Activated T-helper 2 cell treated with anti-CD3 and anti-CD28 coated beads, Interferon-gamma antibody, Interleukin-2, Interleukin-4, amounts not matched to agents 10 μg/mL and 5 μg/mL and 100 μg/mL, durations not matched to agents 14 hours and 24 hours and 36 hours (primary cell): ENCODE data around the gene SHC2. TPM values are rescaled to one million over a fixed set of nuclear protein-coding genes. Genes with fewer than 3 reads are reported as not detected.
A peak's percentile ranks its signal among the peaks of the same experiment; 100 is the strongest.

Source experiments
- DNase-seq: peaks from one replicate; pipeline ENCODE4 v3.0.0; 2021; ENCODE audit warnings: low spot score
- H3K27ac Mint-ChIP-seq: one replicate; pipeline ENCODE4 v1.8.0; 2021; ENCODE audit warnings: mixed read lengths
- H3K27me3 Mint-ChIP-seq: one replicate; pipeline ENCODE4 v1.8.0; 2021; ENCODE audit warnings: low read depth, mixed read lengths
- H3K36me3 Mint-ChIP-seq: one replicate; pipeline ENCODE4 v1.8.0; 2021; ENCODE audit warnings: low read depth, mixed read lengths
- H3K4me1 Mint-ChIP-seq: one replicate; pipeline ENCODE4 v1.8.0; 2021; ENCODE audit warnings: low read depth, mixed read lengths
- H3K4me3 Mint-ChIP-seq: one replicate; pipeline ENCODE4 v1.8.0; 2021; ENCODE audit warnings: low read depth, mild to moderate bottlenecking, moderate library complexity, mixed read lengths
- H3K9me3 Mint-ChIP-seq: one replicate; pipeline ENCODE4 v1.8.0; 2021; ENCODE audit warnings: mixed read lengths
- intact Hi-C: fragments of 100-400 bp; cut with micrococcal nuclease; formaldehyde crosslinking; loops from one replicate; pipeline ENCODE4 v1.15.1; 2023
- total RNA-seq: library from RNA; stranded (reverse); gene quantifications from 2 replicates; pipeline ENCODE4 v1.2.3, GENCODE V29; 2022

SHC2 gene
- total RNA-seq, 1 donor from 2014 or later: not detected

DNA sequence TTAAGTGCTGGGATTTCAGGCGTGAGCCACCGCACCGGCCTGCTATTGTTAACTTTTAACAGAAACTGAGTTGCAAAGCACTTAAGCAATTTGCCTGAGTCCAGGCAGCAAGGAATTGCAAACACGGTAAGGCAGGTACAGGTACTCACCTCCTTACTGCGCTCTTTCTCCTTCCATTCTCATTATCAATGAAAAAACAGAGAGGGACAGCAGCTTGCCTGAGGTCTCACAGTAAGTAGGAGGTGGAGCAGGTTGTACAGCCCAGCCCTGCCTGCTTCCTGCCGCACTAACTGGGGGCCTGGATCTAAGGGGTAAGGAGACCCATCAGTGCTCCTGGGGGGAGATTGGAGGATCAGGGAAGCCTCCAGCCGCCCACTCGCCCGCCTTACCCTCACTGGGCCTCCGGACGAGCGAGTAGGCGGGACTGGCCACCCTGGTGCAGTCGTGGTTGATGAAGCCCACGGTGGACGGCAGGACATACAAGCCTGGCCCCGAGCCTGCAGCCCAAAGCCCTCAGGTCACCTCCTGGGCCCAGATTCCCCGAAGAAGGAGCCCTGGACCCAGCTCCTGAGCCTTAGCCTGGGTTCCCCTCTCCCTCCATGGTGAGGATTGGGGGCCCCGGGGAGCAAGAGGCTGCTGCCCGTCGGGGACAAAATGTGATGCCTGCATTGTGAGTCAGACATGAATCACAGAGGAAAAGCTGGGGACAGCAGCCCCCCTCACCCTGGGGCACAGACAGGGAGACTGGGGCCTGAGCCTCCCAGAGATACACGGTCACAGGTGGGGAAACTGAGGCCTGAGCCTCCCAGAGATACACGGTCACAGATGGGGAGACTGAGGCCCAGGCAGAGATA lies 11.4 kb upstream of the SHC2 start:
- no peaks in the 10 kb centered on the region for H3K27me3 Mint-ChIP-seq
- H3K9me3 Mint-ChIP-seq: no peaks in the 10 kb centered on the region
- H3K4me1 Mint-ChIP-seq: no peaks in the 10 kb centered on the region
- H3K27ac Mint-ChIP-seq: no peak overlapping the region
- no peak overlapping the region for H3K4me3 Mint-ChIP-seq
- no peaks in the 10 kb centered on the region for H3K36me3 Mint-ChIP-seq
- DNase-seq: no peak
- intact Hi-C loops: no loop called here

DNA sequence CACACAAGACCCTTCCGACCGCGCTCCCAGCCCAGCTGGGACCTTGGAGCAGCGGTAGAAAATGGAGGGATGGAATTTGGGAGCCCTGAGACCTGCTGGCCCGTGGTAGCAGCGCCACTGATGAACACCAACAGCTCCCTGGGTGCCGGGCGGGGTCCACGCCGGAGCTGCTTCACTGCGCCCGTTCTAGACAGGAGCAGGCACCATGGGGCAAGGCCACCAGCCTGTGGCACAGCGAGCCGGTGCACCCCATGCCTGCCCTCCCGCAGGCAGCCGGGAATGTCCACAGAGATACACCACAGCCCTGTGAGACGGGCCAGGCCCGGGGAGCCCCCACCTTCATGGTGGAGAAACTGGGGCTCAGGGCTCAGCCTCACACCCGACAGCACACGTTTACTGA lies 9.9 kb upstream of the SHC2 start:
- Mint-ChIP-seq H3K36me3 (no peaks in the 10 kb centered on the region), H3K27me3 (no peaks in the 10 kb centered on the region), H3K4me3 (no peak overlapping the region), H3K9me3 (no peaks in the 10 kb centered on the region), H3K27ac (no peak overlapping the region), H3K4me1 (no peaks in the 10 kb centered on the region)
- intact Hi-C loops: no loop called here
- DNase-seq: no peak

GRCh38 chr19:469833-470232 lies 9.0 kb upstream of the SHC2 start:
- no peaks in the 10 kb centered on the region for H3K27me3 Mint-ChIP-seq
- peaks cover 7% of the 10 kb centered on the region for H3K9me3 Mint-ChIP-seq
- no peaks in the 10 kb centered on the region for H3K36me3 Mint-ChIP-seq
- no peak overlapping the region for H3K4me3 Mint-ChIP-seq
- intact Hi-C loops: no loop called here
- DNase-seq: no peak
- H3K27ac Mint-ChIP-seq: no peak overlapping the region
- no peaks in the 10 kb centered on the region for H3K4me1 Mint-ChIP-seq

- no peak overlapping the region for H3K4me3 Mint-ChIP-seq
- no peaks in the 10 kb centered on the region for H3K4me1 Mint-ChIP-seq
- intact Hi-C loops: no loop called here
- peaks cover 11% of the 10 kb centered on the region for H3K9me3 Mint-ChIP-seq
- no peak overlapping the region for H3K27ac Mint-ChIP-seq
- H3K36me3 Mint-ChIP-seq: no peaks in the 10 kb centered on the region
- DNase-seq: no peak
- H3K27me3 Mint-ChIP-seq: no peaks in the 10 kb centered on the region
These were observed 7.9 kb upstream of the SHC2 start for GRCh38 chr19:468587-469256.

DNA sequence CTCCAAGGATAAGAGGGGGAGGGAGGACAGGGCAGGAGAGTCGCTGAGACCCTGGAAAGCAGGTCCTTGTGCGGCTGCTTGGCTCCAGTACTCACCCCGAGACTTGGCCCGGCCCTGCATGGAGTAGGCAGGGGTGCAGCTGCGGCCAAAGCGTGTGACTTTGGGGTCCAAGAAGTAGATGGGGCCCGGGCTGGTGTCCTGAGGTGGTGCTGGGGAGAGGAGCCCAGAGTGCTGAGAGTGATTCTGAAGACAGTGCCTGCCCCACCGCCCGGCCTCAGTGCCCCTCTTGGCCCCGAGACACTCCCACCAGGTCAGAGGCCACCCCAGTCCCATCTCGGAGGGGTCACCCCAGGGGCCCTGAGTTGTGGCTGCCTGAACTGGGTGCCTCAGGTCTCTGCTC lies 6.7 kb upstream of the SHC2 start:
- Mint-ChIP-seq H3K4me3 (no peak overlapping the region), H3K27ac (no peak overlapping the region), H3K27me3 (peaks cover 4% of the 10 kb centered on the region), H3K9me3 (peaks cover 11% of the 10 kb centered on the region), H3K4me1 (no peaks in the 10 kb centered on the region), H3K36me3 (no peaks in the 10 kb centered on the region)
- no peak for DNase-seq
- intact Hi-C loops: no loop called here

- DNase-seq: no peak
- intact Hi-C loops: no loop called here
- Mint-ChIP-seq H3K27ac (no peak overlapping the region), H3K4me3 (no peak overlapping the region), H3K4me1 (no peaks in the 10 kb centered on the region), H3K9me3 (peaks cover 11% of the 10 kb centered on the region), H3K36me3 (no peaks in the 10 kb centered on the region), H3K27me3 (peaks cover 9% of the 10 kb centered on the region)
These were observed 4.4 kb upstream of the SHC2 start for GRCh38 chr19:465056-465816.

GRCh38 chr19:464208-464545 lies 3.3 kb upstream of the SHC2 start:
- H3K4me3 Mint-ChIP-seq: no peak overlapping the region
- H3K4me1 Mint-ChIP-seq: no peaks in the 10 kb centered on the region
- no peak overlapping the region for H3K27ac Mint-ChIP-seq
- peaks cover 11% of the 10 kb centered on the region for H3K9me3 Mint-ChIP-seq
- no peak for DNase-seq
- H3K36me3 Mint-ChIP-seq: no peaks in the 10 kb centered on the region
- peaks cover 15% of the 10 kb centered on the region for H3K27me3 Mint-ChIP-seq
- intact Hi-C loops: no loop called here

DNA sequence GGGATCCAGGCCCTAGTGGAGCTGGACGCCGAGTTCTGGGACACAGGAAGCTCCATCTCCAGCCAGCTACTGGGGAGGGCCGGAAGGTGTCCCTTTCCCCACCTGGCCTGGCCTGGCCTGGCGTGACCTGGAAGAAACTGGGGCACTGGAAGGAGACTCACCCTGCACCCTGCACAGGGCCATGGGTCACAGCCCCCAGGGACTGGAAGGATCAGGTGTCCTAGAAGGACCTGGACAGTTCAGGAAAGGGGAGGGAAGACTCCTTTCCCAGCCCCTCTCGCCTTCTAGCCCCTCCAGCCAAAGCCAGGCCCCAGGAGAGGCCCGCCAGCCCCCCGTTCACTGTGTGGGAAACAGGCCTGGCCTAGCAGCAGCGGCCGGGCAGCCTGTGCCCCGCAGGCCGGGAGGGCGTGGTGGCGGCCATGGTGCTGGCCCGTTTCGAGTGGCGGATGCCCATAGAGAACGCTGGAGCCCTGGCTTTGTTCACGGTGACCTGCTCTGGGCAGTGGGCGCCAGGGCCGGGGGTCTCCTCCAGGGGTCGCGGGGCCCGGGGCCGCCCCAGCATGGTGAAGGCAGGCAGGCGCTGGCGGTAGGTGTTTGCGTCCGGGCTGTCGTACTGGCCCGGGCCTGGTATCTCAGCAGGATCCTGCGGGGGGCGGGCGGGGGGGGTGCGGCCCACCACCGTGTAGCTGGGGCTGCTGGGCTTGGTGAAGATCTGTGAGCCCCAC lies 2.8 kb upstream of the SHC2 start:
- Mint-ChIP-seq H3K27ac (no peak overlapping the region), H3K36me3 (no peaks in the 10 kb centered on the region), H3K9me3 (peaks cover 11% of the 10 kb centered on the region), H3K27me3 (peaks cover 15% of the 10 kb centered on the region), H3K4me3 (no peak overlapping the region), H3K4me1 (no peaks in the 10 kb centered on the region)
- intact Hi-C loops: no loop called here
- DNase-seq: no peak

- Mint-ChIP-seq H3K27ac (no peak overlapping the region), H3K36me3 (no peaks in the 10 kb centered on the region)
These were observed 1.1 kb upstream of the SHC2 start for GRCh38 chr19:461721-462551.

DNA sequence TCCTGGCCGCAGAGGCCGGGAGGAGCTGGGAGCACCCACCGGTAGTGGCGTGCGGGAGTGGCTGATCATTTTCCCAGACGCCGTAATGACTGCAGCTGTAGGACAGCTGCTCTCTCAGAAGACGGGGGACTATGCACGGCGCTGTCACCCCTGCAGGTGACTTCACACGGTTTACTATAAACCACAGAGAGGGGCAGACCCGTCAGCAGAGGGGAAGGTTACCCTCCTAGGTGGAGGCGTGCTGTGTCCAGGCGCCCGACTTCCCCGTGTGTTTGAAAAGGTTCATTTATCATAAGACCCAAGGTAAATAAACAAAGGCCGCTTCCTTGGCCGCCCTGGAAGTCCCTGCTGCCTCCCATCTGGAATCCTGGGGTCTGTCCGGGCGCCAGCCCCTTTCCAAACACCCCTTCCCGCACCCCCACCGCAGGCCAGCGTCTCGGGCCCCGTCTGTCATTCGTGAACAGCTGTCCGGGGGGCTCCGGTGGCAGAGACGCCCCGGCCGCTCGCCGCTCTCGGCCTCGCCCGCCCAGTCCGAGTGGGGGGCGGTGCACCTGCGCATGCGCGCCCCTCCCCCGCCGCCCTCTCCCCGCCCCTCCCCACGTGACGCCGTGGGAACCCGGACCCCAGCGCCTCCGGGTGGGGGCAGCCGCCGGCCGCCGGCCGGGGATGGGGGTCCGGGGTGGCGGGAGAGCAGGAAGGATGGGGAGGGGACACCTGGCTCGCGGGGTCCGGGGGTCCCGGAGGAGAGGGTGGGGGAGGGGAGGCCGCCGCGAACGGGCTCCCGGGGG lies 915 bp downstream of the SHC2 start:
- Mint-ChIP-seq H3K36me3 (no peaks in the 10 kb centered on the region), H3K4me3 (peak overlapping the region; percentile 21), H3K27me3 (peaks cover 15% of the 10 kb centered on the region), H3K27ac (no peak overlapping the region), H3K9me3 (peaks cover 5% of the 10 kb centered on the region), H3K4me1 (no peaks in the 10 kb centered on the region)
- no peak for DNase-seq
- intact Hi-C loops: no loop called here

More at GRCh38 chr19:461721-462551, 1.1 kb upstream of the SHC2 start:
- no peaks in the 10 kb centered on the region for H3K4me1 Mint-ChIP-seq
- H3K27me3 Mint-ChIP-seq: peaks cover 15% of the 10 kb centered on the region
- peak overlapping the region; percentile 21 for H3K4me3 Mint-ChIP-seq
- no peak for DNase-seq
- peaks cover 11% of the 10 kb centered on the region for H3K9me3 Mint-ChIP-seq
- intact Hi-C loops: no loop called here

- no peak for DNase-seq
- Mint-ChIP-seq H3K4me3 (no peak overlapping the region), H3K4me1 (no peaks in the 10 kb centered on the region), H3K36me3 (no peaks in the 10 kb centered on the region), H3K27me3 (peaks cover 15% of the 10 kb centered on the region), H3K27ac (no peak overlapping the region), H3K9me3 (no peaks in the 10 kb centered on the region)
- intact Hi-C loops: no loop called here
These were observed 2.5 kb downstream of the SHC2 start for GRCh38 chr19:458091-459042.
